HL-60 (cell line): ENCODE data around the gene NAV2.
A peak's percentile ranks its signal among the peaks of the same experiment; 100 is the strongest.

Experiments used
- DNase-seq, 2 experiments: peaks; one replicate each; pipeline ENCODE4 v3.0.0-alpha.2; 2010 to 2020; ENCODE audit warnings: low read depth in 1 of 2, low spot score in 1 of 2
- H3K27ac ChIP-seq: fragments of 250-450 bp; sonication (Bioruptor Pico); replicated peaks from 2 replicates; pipeline ENCODE4 v1.5.1; 2020; ENCODE audit warnings: mild to moderate bottlenecking, moderate library complexity
- H3K27me3 ChIP-seq: fragments of 250-450 bp; sonication (Bioruptor Pico); 2 replicates; pipeline ENCODE4 v1.5.1; 2021; ENCODE audit warnings: mild to moderate bottlenecking, moderate library complexity; ENCODE audit not compliant: insufficient read depth, poor library complexity, severe bottlenecking
- H3K4me3 ChIP-seq: replicated peaks from 2 replicates; pipeline ENCODE4 v1.5.1; 2011; ENCODE audit warnings: mild to moderate bottlenecking, control low read depth, low read length; ENCODE audit not compliant: insufficient read depth
- GABPA ChIP-seq: IDR thresholded peaks from 2 replicates; pipeline ENCODE4 v1.6.1; 2012; ENCODE audit warnings: low read depth
- POLR2AphosphoS5 ChIP-seq: IDR thresholded peaks from 2 replicates; pipeline ENCODE4 v1.6.1; 2012; ENCODE audit warnings: low read depth
- SPI1 ChIP-seq: IDR thresholded peaks from 2 replicates; pipeline ENCODE4 v1.6.1; 2012; ENCODE audit warnings: low read depth, mild to moderate bottlenecking, borderline replicate concordance
- TF ChIP-seq, protein P1 (sequence below): IDR thresholded peaks from 2 replicates; pipeline ENCODE4 v1.6.1; 2012; ENCODE audit warnings: low read depth; ENCODE audit not compliant: insufficient replicate concordance
- TF ChIP-seq, protein P2 (sequence below): IDR thresholded peaks from one replicate; pipeline ENCODE4 v1.5.1; 2011; ENCODE audit warnings: low read length, control low read depth, inconsistent platforms; ENCODE audit not compliant: insufficient read depth

Gene NAV2

DNA sequence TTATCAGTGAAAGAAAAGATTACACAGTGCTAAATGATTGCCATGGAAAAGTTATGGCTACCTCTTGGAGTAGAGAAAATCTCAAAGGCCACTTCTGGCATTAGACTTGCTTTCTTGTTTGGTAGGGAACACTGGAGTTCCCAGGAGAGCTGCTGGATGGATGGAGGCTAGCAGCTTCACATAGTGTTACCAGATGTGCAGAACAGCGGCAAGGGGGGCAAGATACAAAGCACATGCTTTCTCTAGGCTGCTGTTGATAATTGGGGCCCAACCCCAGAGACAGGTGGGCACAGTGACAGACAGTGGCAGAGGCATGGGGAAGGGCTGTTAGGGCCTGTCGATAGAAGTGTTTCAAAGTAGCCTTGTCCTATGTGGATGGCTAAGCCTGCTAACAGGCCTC is 352.8 kb downstream of the NAV2 start:
- TF ChIP-seq POLR2AphosphoS5 (no peak), SPI1 (no peak)
- H3K27ac ChIP-seq, result no peak overlapping the region
- H3K27me3 ChIP-seq, result no peaks in the 10 kb centered on the region
- H3K4me3 ChIP-seq, result no peak overlapping the region
- DNase-seq, result no peak

DNA sequence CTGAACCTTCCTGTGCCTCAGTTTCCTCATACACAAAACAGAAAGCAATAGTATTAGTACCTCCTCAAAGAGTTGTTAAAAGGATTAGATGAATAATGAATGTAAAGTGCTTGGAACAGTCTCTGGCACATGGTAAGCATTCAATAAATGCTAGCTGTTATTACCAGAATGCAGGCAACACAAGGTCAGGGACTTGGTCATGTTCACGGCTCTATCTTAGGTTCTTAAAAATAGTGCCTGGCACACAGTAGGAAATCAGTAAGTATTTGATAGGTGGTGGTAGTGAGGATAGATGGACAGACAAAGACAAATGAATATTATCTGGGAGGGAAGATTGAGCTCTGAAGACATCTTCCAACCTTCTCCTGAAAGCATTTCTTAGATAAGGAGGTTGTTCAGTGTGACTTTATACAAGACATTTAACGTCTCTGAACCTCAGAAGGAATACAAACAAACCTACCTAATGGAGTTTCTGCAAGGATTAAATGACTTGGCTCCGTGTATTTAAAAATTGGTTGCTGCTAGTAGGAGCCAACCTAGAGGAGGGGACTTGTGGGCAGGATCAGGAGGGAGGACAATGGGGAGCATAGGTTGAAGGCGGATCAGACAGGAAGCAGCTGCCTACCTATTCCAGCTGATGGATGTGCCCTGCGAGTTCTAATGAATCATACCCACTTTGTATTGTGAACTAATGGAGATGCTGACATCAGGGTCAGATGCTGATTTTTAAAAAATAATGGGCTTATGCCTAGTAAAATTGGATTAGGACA is 353.6 kb downstream of the NAV2 start:
- DNase-seq, result no peak
- Histone ChIP-seq H3K27ac (no peak overlapping the region), H3K4me3 (no peak overlapping the region), H3K27me3 (no peaks in the 10 kb centered on the region)
- TF ChIP-seq, protein P1, sequence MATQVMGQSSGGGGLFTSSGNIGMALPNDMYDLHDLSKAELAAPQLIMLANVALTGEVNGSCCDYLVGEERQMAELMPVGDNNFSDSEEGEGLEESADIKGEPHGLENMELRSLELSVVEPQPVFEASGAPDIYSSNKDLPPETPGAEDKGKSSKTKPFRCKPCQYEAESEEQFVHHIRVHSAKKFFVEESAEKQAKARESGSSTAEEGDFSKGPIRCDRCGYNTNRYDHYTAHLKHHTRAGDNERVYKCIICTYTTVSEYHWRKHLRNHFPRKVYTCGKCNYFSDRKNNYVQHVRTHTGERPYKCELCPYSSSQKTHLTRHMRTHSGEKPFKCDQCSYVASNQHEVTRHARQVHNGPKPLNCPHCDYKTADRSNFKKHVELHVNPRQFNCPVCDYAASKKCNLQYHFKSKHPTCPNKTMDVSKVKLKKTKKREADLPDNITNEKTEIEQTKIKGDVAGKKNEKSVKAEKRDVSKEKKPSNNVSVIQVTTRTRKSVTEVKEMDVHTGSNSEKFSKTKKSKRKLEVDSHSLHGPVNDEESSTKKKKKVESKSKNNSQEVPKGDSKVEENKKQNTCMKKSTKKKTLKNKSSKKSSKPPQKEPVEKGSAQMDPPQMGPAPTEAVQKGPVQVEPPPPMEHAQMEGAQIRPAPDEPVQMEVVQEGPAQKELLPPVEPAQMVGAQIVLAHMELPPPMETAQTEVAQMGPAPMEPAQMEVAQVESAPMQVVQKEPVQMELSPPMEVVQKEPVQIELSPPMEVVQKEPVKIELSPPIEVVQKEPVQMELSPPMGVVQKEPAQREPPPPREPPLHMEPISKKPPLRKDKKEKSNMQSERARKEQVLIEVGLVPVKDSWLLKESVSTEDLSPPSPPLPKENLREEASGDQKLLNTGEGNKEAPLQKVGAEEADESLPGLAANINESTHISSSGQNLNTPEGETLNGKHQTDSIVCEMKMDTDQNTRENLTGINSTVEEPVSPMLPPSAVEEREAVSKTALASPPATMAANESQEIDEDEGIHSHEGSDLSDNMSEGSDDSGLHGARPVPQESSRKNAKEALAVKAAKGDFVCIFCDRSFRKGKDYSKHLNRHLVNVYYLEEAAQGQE, result no peak
- TF ChIP-seq SPI1 (no peak), POLR2AphosphoS5 (no peak)
- TF ChIP-seq, protein P2, sequence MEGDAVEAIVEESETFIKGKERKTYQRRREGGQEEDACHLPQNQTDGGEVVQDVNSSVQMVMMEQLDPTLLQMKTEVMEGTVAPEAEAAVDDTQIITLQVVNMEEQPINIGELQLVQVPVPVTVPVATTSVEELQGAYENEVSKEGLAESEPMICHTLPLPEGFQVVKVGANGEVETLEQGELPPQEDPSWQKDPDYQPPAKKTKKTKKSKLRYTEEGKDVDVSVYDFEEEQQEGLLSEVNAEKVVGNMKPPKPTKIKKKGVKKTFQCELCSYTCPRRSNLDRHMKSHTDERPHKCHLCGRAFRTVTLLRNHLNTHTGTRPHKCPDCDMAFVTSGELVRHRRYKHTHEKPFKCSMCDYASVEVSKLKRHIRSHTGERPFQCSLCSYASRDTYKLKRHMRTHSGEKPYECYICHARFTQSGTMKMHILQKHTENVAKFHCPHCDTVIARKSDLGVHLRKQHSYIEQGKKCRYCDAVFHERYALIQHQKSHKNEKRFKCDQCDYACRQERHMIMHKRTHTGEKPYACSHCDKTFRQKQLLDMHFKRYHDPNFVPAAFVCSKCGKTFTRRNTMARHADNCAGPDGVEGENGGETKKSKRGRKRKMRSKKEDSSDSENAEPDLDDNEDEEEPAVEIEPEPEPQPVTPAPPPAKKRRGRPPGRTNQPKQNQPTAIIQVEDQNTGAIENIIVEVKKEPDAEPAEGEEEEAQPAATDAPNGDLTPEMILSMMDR, result no peak

DNA sequence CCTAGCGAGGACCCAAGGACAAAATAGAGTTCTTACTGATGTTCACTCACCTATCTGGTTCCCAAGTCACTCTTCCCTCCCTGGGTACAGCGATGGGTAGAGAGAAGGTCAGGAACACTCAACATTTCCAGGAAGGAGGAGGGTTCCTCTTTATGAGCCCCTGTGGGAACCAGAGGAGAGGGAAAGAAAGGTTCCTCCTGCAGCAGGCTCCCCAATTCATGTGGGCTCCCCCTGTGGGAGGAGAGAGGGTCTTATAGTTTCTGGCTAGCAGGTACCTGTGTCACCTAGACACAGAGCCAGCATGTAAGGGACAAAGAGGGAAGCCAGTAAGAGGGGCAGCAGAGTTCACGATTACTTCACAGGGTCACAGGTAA is 354.1 kb downstream of the NAV2 start:
- H3K27me3 ChIP-seq, result no peaks in the 10 kb centered on the region
- no peak overlapping the region for H3K4me3 ChIP-seq
- DNase-seq, result no peak
- TF ChIP-seq GABPA (peak; percentile 47; the same call in 1 of the 2 replicates), POLR2AphosphoS5 (no peak)
- H3K27ac ChIP-seq, result no peak overlapping the region

DNA sequence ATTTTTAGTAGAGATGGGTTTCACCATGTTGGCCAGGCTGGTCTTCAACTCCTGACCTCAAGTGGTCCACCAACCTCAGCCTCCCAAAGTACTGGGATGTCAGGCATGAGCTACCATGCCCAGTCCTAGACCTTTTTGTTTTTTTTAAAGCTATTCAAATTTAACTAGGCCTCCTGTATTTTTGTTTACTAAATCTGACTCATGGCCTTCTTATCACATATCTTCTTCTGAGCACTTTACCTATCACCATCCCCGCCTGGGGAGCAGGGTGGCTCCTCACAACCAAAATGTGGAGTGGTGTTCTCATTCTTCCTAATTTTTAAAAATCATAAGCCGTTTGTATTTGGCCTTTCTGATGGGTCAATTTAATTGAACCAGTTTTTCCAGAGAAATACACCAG is 355.0 kb downstream of the NAV2 start:
- no peak for DNase-seq
- TF ChIP-seq, protein P1, result no peak
- TF ChIP-seq, protein P2, result no peak
- TF ChIP-seq SPI1 (no peak), POLR2AphosphoS5 (no peak), GABPA (no peak)
- H3K27me3 ChIP-seq, result no peaks in the 10 kb centered on the region
- no peak overlapping the region for H3K4me3 ChIP-seq
- no peak overlapping the region for H3K27ac ChIP-seq

DNA sequence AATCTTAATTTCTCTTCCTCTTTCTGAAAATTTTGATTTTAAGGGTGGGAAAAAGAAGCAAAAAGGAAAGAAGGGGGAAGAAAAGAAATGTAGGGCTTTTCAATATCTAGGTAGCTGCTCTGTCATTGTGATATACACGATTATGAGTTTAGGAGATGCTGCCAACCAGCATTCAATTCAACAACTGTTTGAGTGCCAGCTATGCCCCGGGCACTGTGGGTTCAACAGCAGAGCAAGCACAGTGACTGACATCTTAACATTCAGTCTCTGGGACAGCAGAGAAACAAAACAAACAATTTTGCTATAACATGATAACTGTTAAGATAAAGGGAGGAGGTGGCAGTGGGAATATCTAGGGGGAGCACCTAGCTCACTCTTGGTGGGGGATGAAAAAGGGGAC is 356.1 kb downstream of the NAV2 start:
- Histone ChIP-seq H3K4me3 (no peak overlapping the region), H3K27ac (no peak overlapping the region), H3K27me3 (no peaks in the 10 kb centered on the region)
- DNase-seq, result no peak
- no peak for TF ChIP-seq SPI1
- TF ChIP-seq, protein P1, result no peak
- TF ChIP-seq, protein P2, result no peak
- no peak for TF ChIP-seq GABPA
- no peak for TF ChIP-seq POLR2AphosphoS5
